Inflammatory macrophage (primary cell): ENCODE measurements around the gene LAMTOR1.

Experiments used
- DNase-seq, 2 donors: peaks; one replicate each; pipeline ENCODE4 v3.0.0-alpha.2; 2020 to 2022

The LAMTOR1 gene

DNA sequence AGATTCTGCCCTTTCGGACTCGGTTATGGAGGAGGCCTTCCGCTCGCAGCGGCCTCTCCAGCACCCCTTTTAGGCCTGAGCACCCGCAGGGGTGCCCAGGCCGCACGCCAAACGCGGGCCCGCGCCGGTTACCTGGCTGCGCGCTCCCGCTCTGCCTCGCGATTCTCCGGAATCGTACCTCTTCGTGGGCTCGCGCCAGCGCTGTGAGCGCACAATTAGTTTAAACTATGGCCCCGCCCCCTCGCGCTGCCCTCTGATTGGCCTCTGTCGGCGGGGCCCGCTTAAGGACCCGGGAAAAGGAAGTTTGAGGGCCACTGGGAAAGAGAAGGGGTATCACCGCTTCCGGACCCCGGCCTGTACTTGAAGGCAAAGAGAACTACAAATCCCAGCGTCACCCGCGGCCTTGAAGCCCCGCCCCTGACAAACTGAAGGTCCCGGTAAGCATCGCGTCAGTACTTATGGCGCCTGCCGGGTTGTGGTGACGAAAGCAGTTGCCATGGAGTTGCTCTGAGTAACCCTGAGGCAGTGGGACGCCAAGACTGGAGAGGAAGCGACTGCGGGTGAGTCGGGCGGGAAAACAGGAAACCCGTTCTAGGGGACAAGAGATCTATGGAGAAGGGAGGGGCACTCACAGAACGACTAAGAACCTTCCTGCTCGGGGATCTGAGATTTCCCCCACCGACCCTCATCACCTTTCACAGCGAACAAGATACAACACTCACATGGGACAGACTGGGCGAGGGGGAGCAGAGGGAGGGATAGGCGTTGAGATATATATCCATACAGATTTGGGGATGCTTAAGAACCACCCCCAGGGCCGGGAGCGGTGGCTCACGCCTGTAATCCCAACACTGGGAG is 22.5 kb downstream of the LAMTOR1 start, which contains the start of the genes LRRC51 and NUMA1:
Gene LRRC51 (plus strand): TSS at position 525 of the 858 bp plus-strand sequence. CDS start 8,234 bp downstream, outside the sequence.
Gene NUMA1 (minus strand): TSS at position 217 of the 858 bp plus-strand sequence. CDS start 44,599 bp downstream, outside the sequence.
- DNase-seq = peak; percentile 100

DNA sequence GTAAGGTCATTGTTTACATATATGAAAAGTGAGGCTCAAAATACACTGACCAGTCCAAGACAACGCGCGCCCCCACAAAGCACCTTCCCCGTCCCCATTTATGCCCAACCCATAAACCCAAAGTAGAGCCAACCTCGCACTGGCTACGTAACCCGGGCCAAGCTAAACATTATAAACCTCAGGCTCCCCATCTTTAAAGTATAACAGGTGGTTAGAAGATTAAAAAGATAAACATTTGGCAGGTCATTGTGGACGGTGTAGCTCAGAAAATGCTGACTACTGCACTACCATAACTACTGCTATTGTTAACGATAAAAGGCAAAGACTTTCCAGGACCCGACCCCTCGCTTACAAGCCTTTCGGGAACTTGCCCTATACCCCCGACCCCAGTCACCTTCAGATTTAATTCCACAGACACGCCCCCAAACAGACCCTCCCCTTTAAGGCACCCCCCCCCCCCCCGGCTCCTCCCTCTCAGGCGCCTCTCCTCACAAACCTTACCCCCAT is 23.2 kb downstream of the LAMTOR1 start:
- DNase-seq = no peak

DNA sequence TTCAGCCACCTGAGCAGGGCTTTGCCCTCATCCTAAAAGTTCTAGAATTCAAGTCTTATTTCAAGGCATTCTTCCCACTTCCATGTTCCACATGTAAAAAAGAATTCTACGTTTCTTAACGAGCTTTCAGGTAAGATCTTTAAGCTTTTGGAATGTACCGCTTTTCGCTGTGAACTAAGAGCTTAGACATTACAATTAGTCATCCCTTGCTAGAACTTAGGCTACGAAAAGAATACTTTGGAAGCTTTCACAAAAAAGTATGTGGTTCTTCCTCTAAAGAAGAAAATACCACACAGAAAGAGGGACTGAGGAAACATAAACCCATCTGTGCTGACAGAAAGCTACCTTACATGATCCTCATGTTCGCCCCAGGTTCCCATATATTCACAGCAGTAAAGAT is 24.6 kb downstream of the LAMTOR1 start:
- DNase-seq = no peak

DNA sequence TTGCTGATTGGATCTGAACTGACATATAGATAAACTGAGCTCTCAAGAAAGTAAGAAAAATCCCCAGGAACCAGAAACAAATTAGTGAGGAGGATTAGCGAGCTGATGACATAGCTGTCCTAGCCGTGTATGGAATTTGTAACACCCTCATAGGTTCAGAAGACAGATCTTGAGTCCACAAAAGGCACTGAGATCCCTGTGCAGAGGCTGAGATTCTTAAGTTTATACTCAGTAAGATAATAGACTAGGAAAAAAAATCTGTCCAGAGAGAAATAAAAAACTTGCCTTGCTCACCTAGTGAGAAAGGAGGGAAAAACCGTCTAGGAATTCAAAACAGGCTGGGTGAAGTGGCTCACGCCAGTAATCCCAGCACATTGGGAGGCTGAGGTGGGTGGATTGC is 27.3 kb downstream of the LAMTOR1 start:
- DNase-seq = no peak

DNA sequence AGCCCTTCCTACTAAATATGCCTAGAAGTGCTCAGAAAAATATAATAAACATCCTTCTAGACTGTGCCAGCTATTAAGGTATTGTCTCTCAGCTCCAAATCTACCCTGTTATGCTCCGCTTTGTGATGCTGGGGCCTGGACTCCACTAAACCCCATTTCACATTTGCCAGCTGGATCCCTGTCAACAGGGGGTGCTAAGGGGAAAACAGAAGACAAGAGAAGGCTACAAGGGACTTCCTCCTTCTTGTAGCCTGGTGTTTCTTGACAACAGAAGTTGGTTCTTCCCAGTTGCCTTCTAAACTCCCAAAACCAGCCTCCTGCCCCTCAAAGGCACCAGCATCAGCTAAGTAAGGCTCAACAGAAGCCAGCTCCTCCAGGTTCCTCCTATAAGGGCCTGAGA is 28.0 kb downstream of the LAMTOR1 start:
- peak; percentile 75 to 80 for DNase-seq

DNA sequence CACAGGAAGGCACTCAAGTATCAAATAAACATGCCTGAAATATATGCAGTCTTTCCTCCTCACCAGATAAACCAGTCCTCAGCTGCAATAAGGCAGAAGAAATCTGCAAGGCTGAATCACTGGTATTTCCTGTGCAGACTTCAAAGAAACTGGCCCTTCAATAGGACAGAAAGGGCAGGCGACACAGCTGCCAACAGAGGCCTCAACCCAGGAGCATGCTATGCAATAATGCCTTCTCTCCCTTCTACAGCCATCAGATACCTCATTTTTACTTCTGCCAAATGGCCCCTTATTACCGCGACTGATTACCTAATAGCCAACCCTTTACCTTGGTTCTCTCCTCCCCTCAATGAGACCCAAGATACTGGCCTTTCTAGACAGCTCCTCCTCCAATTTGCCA is 30.7 kb downstream of the LAMTOR1 start:
- DNase-seq = peak in 1 of 2 donors; percentile 36

DNA sequence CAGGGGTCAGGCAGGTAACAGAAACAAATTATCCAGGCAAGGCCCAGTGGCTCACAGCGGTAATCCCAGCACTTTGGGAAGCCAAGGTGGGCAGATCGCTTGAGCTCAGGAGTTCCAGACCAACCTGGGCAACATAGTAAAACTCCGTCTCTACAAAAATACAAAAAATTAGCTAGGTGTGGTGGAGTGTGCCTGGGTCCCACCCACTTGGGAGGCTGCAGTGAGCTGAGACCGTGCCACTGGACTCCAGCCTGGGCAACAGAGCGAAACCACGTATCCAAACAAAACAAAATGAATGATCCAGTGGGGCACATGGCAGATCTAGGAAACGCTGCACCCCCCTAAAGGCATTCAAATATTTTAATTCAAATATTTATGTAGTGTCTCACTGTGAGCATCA is 32.6 kb downstream of the LAMTOR1 start:
- DNase-seq = no peak

DNA sequence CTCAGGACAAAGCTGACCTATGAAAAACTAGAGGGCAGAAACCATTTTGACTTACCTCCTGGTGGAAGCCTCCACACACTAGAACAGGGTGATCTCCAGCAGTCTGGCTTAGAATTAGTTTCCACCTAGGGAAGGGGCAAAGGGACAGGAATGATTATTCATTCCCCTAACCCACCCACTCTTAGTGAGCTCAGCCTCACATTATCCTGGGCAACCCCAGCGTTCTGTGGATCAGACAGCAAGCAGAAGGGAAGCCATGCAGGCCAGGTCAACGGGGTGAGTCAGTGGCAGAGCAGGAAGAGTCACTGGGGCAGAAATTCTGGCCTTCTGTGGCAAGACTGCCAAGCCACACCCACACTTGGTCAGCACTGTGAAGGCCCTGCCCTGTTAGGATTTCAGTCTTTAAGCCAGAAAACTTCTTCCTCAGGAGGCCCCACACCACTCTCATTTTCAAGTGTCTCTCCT is 33.3 kb downstream of the LAMTOR1 start:
- peak; percentile 93 to 98 for DNase-seq

DNA sequence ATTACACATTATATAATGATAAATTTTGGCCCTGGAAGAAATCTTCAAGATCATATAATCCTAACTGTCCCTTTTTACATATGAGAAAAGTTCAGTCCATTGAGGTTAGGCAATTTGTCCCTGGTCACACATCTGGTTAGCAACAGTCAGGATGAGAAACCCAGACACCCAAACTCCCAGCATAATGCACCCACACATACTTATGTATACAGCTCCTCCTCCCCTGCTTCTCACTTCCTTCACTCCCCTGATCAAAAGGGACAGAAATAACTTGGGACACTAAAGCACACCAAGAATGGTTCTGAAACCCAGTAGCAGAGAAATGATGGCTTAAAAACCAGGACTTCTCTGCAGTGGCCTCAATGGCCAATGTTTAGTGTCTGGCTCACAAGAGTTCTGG is 33.9 kb downstream of the LAMTOR1 start:
- DNase-seq = peak; percentile 53 to 71

DNA sequence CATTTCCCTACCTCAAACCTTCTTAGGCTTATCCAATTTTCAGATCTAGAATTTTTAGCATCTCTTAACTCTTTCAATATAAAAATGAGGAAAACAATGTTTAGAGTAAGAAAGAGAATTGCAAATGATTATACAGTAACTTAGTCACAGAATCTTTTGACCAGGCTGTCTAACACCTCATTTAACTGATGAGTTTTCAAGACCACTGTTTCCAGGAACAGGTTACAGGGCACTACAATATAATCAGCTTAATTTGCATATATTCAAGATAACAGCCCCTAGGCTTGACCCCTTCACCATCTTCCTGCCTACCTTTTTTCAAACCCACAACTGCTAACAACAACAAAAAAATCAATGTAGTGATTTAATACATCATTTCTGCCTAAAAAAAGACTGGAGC is 35.4 kb downstream of the LAMTOR1 start:
- no peak for DNase-seq

DNA sequence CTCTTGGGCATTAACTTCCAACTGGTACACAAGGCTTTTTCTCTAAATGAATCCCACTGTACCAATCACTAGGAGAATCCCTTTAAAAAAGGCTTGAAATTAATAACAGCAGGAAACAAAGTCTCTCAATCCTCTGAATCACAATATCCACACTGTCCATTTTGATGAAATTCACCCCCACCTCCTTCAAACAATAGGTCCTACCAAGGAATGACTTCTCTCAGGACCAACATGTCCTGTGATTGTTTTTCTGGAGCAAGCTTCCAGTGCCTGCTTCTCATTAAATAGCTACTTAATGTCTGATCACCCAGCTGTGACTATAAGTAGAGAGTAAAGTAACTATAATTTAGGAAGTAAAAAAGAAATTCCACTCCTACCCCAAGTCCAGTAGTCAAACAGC is 35.8 kb downstream of the LAMTOR1 start:
- DNase-seq = no peak

DNA sequence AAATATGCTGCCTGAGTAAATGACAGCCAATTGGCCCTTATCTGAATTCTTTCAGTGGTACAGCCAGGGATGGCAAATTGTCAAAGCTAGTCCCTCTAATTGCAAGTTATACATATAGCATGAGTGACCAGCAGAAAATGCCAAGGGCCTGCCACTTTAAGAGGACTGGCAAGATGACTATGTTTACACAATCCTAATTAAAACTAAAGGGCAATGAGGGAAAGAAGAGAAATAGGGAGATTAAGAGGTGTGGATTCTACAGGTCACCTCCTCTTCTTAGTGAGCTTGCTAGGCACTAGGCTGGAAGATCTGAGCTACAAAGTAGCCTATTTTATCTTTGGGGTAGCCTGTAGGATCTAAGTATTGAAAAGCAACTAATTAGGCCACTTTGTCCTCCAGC is 36.2 kb downstream of the LAMTOR1 start:
- DNase-seq = no peak

DNA sequence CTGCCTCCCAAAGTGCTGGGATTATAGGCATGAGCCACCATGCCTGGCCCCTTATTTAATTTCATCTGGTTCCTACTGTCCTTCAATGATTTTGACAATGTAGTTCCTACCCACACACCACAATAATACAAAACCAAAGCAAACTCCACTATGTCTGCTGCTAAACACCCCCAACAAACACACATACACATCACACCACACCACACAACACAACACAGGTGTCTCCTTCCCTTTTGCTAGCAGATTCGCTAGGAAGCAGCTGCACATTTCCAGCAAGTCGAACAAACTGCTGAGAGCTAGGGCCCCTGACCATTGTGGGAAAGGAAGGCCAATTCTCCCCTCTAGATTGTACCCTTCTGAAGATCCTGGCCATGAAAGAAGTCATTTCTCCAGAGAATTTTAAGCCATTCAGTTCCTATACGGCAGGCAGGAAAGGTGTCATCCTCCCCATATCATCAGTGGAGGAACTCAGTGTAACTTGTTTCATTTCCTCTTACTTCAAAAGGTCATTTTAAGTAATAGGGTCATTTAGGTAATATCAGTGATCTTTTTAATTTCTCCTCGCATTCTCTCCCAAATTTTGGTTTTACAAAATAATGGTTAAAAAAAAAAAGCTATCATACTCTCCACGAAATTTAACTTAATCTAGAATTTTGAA is 41.2 kb downstream of the LAMTOR1 start:
- DNase-seq = no peak

DNA sequence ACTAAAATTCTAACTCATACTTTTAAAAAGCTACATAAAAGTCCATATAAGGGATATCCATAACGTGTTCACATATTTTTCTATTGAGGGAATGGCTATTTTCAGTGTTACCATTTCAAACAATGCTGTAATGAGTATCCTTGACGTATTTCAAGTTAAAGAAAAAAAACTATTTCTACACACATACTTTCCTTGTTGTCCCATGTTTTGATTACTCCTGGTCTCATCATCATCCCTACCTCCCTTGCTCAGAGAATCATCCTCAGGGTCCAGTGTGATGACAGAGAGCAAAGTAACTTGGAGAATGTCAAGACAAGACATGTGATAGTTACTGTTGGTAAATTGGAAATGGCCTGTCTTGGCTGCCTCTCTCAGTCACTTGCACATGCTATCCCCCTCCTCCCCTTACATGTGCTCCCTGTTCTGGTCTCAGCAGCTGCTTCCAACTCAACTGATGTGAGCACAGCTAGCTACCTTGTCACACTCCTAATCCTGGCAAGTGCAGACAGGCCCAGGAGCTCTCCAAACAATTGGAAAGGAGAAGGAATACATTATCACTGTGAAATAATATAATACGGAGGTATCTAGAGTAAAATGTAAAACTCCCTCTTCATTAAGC is 44.6 kb downstream of the LAMTOR1 start:
- no peak for DNase-seq

DNA sequence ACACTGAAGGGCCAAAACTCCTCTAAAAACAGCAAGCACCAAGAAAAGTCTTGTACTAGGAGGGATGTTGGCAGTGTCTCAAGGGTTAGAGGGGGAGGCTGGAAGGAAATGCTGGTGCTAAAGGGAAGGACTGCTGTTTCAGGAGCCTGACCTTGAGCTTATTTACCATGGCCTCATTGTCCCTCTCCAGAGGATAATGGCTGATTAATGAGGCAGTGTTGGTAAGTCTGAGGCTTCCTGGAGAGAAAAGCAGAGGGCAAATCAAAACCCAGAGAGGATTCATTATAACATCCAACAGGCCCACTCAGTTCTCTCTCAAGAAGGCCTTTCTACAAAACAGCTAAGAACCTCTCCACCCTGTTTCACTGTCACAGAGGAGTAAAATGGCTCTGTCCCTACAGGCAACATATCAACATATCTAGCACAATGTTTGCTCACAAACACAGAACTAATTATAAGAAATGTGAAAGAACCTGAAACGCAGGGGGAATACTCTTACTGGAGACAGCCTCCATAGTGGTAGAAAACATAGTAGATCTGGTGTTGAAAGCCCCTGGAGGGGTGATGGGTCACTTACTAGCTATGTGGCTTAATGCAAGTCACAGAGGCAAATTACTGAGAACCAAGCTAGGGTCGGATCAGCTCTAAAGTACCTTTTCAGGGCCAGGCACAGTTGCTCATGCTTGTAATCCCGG is 54.2 kb downstream of the LAMTOR1 start:
- DNase-seq = no peak
